HG03095 (cell line): Measurements from ENCODE around the gene RABGEF1.
"Not testable (repeated sequence)": the region's sequence is repeated elsewhere in the genome, so short reads cannot be mapped to it uniquely, and the experiment has no call there.

ENCODE experiments used
- ATAC-seq: cut with Tn5 transposase; IDR thresholded peaks from one replicate; pipeline ENCODE4 v1.9.1; 2021; ENCODE audit warnings: moderate library complexity; ENCODE audit not compliant: unreplicated experiment

Gene RABGEF1

GRCh38 chr7:66735154-66735553, 5.4 kb upstream of the RABGEF1 start:
- ATAC-seq = no peak

GRCh38 chr7:66735850-66736249, 4.7 kb upstream of the RABGEF1 start:
- ATAC-seq = no peak

GRCh38 chr7:66736892-66737291, 3.6 kb upstream of the RABGEF1 start:
- ATAC-seq = no peak

- no peak for ATAC-seq
These were observed 2.9 kb upstream of the RABGEF1 start for GRCh38 chr7:66737667-66738066.

GRCh38 chr7:66739477-66739876, 1.1 kb upstream of the RABGEF1 start:
- ATAC-seq = no peak

GRCh38 chr7:66739953-66740301, 606 bp upstream of the RABGEF1 start:
- no peak for ATAC-seq

GRCh38 chr7:66740980-66741709, 612 bp downstream of the RABGEF1 start:
- ATAC-seq = peak; percentile 34

- no peak for ATAC-seq
These were observed 1.1 kb downstream of the RABGEF1 start for GRCh38 chr7:66741710-66742049.

GRCh38 chr7:66742298-66742697, 1.8 kb downstream of the RABGEF1 start:
- ATAC-seq = not testable (repeated sequence)

GRCh38 chr7:66743920-66744319, 3.4 kb downstream of the RABGEF1 start:
- ATAC-seq = no peak

GRCh38 chr7:66747385-66747784, 6.9 kb downstream of the RABGEF1 start:
- no peak for ATAC-seq

GRCh38 chr7:66747881-66748511, 7.5 kb downstream of the RABGEF1 start:
- no peak for ATAC-seq

GRCh38 chr7:66748791-66749190, 8.3 kb downstream of the RABGEF1 start:
- ATAC-seq = no peak

GRCh38 chr7:66751945-66752344, 11.4 kb downstream of the RABGEF1 start:
- no peak for ATAC-seq

GRCh38 chr7:66754541-66754940, 14.0 kb downstream of the RABGEF1 start:
- no peak for ATAC-seq

GRCh38 chr7:66755059-66755458, 14.5 kb downstream of the RABGEF1 start:
- ATAC-seq = not testable (repeated sequence)

- not testable (repeated sequence) for ATAC-seq
These were observed 15.7 kb downstream of the RABGEF1 start for GRCh38 chr7:66756227-66756626.

- ATAC-seq = no peak
These were observed 16.4 kb downstream of the RABGEF1 start for GRCh38 chr7:66756889-66757288.

GRCh38 chr7:66757939-66758338, 17.4 kb downstream of the RABGEF1 start:
- no peak for ATAC-seq

- ATAC-seq = peak; percentile 83
These were observed 18.6 kb downstream of the RABGEF1 start for GRCh38 chr7:66758950-66759628.

GRCh38 chr7:66763183-66763582, 22.6 kb downstream of the RABGEF1 start:
- ATAC-seq = not testable (repeated sequence)
